D721Med (cell line): ENCODE data around the gene SSBP4.

Source experiments
- DNase-seq: peaks from one replicate; pipeline ENCODE4 v3.0.0; 2011; ENCODE audit warnings: low spot score; ENCODE audit not compliant: insufficient read length
- FAIRE-seq: peaks from 2 replicates; lab custom pipeline; 2011; peaks lifted over from hg19 to GRCh38; lab: Jason Lieb, UNC
- CTCF ChIP-seq: IDR thresholded peaks from 2 replicates; pipeline ENCODE4 v1.5.1; 2012; ENCODE audit warnings: mild to moderate bottlenecking, control low read depth; ENCODE audit not compliant: insufficient read depth; ENCODE audit errors: missing control alignments

Gene SSBP4

GRCh38 chr19:18452386-18452785, 33.2 kb downstream of the SSBP4 start:
- DNase-seq (no peak), FAIRE-seq (no peak)
- TF ChIP-seq CTCF: no peak

- no peak for TF ChIP-seq CTCF
- DNase-seq (no peak), FAIRE-seq (no peak)
Measured at GRCh38 chr19:18453269-18454024, 34.2 kb downstream of the SSBP4 start.

GRCh38 chr19:18456279-18456678, 37.1 kb downstream of the SSBP4 start:
- no peak for TF ChIP-seq CTCF
- DNase-seq (no peak), FAIRE-seq (no peak)

- DNase-seq (no peak), FAIRE-seq (no peak)
- no peak for TF ChIP-seq CTCF
Measured at GRCh38 chr19:18456974-18457373, 37.8 kb downstream of the SSBP4 start.

GRCh38 chr19:18457483-18458331, 38.5 kb downstream of the SSBP4 start:
- DNase-seq (no peak), FAIRE-seq (no peak)
- no peak for TF ChIP-seq CTCF

GRCh38 chr19:18460900-18461299, 41.7 kb downstream of the SSBP4 start:
- TF ChIP-seq CTCF: no peak
- FAIRE-seq (no peak), DNase-seq (no peak)
